ENCODE measurements around the gene CLDN7. TPM values are rescaled to one million over a fixed set of nuclear protein-coding genes. Genes with fewer than 3 reads are reported as not detected.

The CLDN7 gene
- total RNA-seq, 1 donor from 2014 or later, result 26.8 TPM

Other genes with a start within 250 kb of the CLDN7 start
- 54.3 and 60.5 TPM in 2 replicates for gene RNASEK, start 249.9 kb downstream of the CLDN7 start, total RNA-seq
- gene BCL6B, start 239.4 kb downstream of the CLDN7 start, total RNA-seq, result 101 and 117 TPM in 2 replicates
- 0.92 and 1.4 TPM in 2 replicates for gene SLC16A13, start 226.5 kb downstream of the CLDN7 start, total RNA-seq
- gene SLC16A11, start 218.4 kb downstream of the CLDN7 start, total RNA-seq, result 0.26 and 0.78 TPM in 2 replicates
- 0.07 and 0.14 TPM in 2 replicates for gene CLEC10A, start 182.2 kb downstream of the CLDN7 start, total RNA-seq
- not detected in 2 replicates for gene ASGR2, start 147.7 kb downstream of the CLDN7 start, total RNA-seq
- 10.6 and 16.4 TPM in 2 replicates for gene ASGR1, start 83.1 kb downstream of the CLDN7 start, total RNA-seq
- 11.3 and 12.5 TPM in 2 replicates for gene DLG4, start 42.6 kb downstream of the CLDN7 start, total RNA-seq
- gene ACADVL, start 42.5 kb downstream of the CLDN7 start, total RNA-seq, result 184 and 219 TPM in 2 replicates
- gene DVL2, start 28.0 kb downstream of the CLDN7 start, total RNA-seq, result 35.2 and 40.4 TPM in 2 replicates
- 47.1 and 49.1 TPM in 2 replicates for gene PHF23, start 23.0 kb downstream of the CLDN7 start, total RNA-seq
- gene GABARAP, start 20.0 kb downstream of the CLDN7 start, total RNA-seq, result 101 and 120 TPM in 2 replicates
- gene CTDNEP1, start 10.7 kb downstream of the CLDN7 start, total RNA-seq, result 28.8 and 30.7 TPM in 2 replicates
- gene ELP5, start 10.3 kb downstream of the CLDN7 start, total RNA-seq, result 38.2 and 42.3 TPM in 2 replicates
- gene SLC2A4, start 19.2 kb upstream of the CLDN7 start, total RNA-seq, result 0.07 and 0.11 TPM in 2 replicates
- gene YBX2, start 32.2 kb upstream of the CLDN7 start, total RNA-seq, result 0.07 and 0.32 TPM in 2 replicates
- 799 and 805 TPM in 2 replicates for gene EIF5A, start 45.1 kb upstream of the CLDN7 start, total RNA-seq
- 24.8 and 41.6 TPM in 2 replicates for gene GPS2, start 52.9 kb upstream of the CLDN7 start, total RNA-seq
- gene NEURL4, start 66.9 kb upstream of the CLDN7 start, total RNA-seq, result 14.4 and 28.3 TPM in 2 replicates
- gene ACAP1, start 74.1 kb upstream of the CLDN7 start, total RNA-seq, result 0.53 TPM in 1 of 2 replicates, not detected in the other
- gene KCTD11, start 89.7 kb upstream of the CLDN7 start, total RNA-seq, result 2.5 and 4.0 TPM in 2 replicates
- not detected in 2 replicates for gene TMEM95, start 92.7 kb upstream of the CLDN7 start, total RNA-seq
- 0.26 and 0.60 TPM in 2 replicates for gene TNK1, start 118.6 kb upstream of the CLDN7 start, total RNA-seq
- gene PLSCR3, start 132.0 kb upstream of the CLDN7 start, total RNA-seq, result 17.5 and 18.7 TPM in 2 replicates
- 56.9 and 189 TPM in 2 replicates for gene TMEM256, start 141.6 kb upstream of the CLDN7 start, total RNA-seq
- gene NLGN2, start 145.4 kb upstream of the CLDN7 start, total RNA-seq, result 1.7 and 2.6 TPM in 2 replicates
- not detected in 2 replicates for gene SPEM1, start 157.8 kb upstream of the CLDN7 start, total RNA-seq
- not detected in 2 replicates for gene SPEM2, start 163.1 kb upstream of the CLDN7 start, total RNA-seq
- gene SPEM3, start 166.4 kb upstream of the CLDN7 start, total RNA-seq, result not detected in 2 replicates
- gene TMEM102, start 173.0 kb upstream of the CLDN7 start, total RNA-seq, result 5.2 and 7.3 TPM in 2 replicates
- gene FGF11, start 177.0 kb upstream of the CLDN7 start, total RNA-seq, result 0.42 and 0.73 TPM in 2 replicates
- gene CHRNB1, start 182.6 kb upstream of the CLDN7 start, total RNA-seq, result 7.1 and 7.5 TPM in 2 replicates
- gene ZBTB4, start 217.2 kb upstream of the CLDN7 start, total RNA-seq, result 10.8 and 11.2 TPM in 2 replicates
- not detected in 2 replicates for gene SLC35G6, start 219.0 kb upstream of the CLDN7 start, total RNA-seq
- 65.3 and 93.4 TPM in 2 replicates for gene POLR2A, start 221.9 kb upstream of the CLDN7 start, total RNA-seq